H1 (cell line): ENCODE results near the gene PLA2G4F. TPM values are rescaled to one million over a fixed set of nuclear protein-coding genes. Genes with fewer than 3 reads are reported as not detected.

Experiments
- EZH2 ChIP-seq: fragments of 200-600 bp; sonication (generic); IDR thresholded peaks from 2 replicates; pipeline ENCODE4 v1.7.1; 2012; ENCODE audit warnings: low read depth, mild to moderate bottlenecking, moderate library complexity, low read length, inconsistent platforms; ENCODE audit not compliant: severe bottlenecking
- TAF7 ChIP-seq: optimal IDR thresholded peaks from 2 replicates; pipeline ENCODE3; 2011; ENCODE audit warnings: low read depth, mild to moderate bottlenecking, inconsistent platforms, low read length, moderate library complexity, borderline replicate concordance
- polyA plus RNA-seq, 7 experiments: library from polyadenylated mRNA; depleted of rRNA in 3 of 7; stranded (reverse) in 5 of 7; unstranded in 2 of 7; fragments of >200 nt in 5 of 7; fragments of 200-250 nt in 2 of 7; gene quantifications; 1 replicate in 5 of 7; 2 replicates in 1 of 7; 4 replicates in 1 of 7; pipeline versions ENCODE4 v1.2.1 to v1.2.3, GENCODE V29; 2011 to 2013; ENCODE audit warnings: missing spikeins in 2 of 7, mixed read lengths in 2 of 7
- total RNA-seq: library from RNA; stranded (reverse); fragmentation: NEBNext Ultra II Directional; extraction: Animal tissue kit (Norgen Biotek cat#: 25700); gene quantifications from 2 replicates; pipeline ENCODE4 v1.2.1, GENCODE V29; 2021

PLA2G4F gene
- total and polyA plus RNA-seq, 2 of the 8 experiments (the other 6 are each of a cell fraction or from before 2014, with no cell fraction given) = not detected

DNA sequence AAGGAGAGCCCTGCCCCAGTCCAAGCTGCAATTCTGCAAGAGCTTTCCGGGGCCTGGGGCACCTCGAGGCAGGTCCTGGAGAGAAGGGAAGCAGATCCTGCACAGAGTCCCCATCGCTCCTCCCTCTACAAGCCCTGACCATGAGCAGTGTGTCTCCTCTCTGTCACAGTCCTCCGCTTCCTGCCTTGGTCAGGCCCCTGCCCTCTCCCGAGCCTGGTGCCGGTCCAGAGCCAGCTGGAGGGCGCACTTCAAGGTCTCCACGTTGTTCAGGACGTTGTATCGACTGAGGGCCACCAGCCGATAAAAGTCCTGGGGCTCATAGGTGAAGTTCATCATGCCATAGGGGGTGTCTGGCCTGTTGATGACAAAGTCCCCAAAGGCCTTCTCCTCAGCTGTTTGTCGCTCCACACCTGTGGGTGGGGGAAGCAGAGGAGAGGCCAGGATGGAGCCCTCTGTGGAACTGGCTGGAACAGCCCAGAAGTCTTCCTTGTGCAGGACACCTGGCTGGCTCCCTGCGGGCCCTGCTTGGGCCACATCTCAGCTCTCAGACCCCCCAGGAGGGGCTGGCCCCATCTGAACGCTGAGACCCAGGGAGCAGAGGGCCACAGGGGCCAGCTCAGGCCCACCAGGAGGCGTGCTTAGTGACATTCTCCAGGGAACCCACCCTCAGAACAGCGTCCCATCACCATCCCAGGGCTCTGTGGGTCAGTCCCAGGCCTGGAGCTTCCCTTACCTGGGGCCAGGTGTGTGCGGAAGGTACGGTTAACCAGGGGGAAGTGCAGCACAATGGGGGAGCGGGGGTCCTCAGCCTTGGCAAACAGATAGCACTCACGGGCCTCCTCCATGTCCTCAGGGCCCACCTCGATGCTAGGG lies 14.4 kb downstream of the PLA2G4F start (continued):
- TF ChIP-seq TAF7 = no peak
- TF ChIP-seq EZH2 = no peak
